H9 (cell line): ENCODE data around the gene RBP7. TPM values are rescaled to one million over a fixed set of nuclear protein-coding genes. Genes with fewer than 3 reads are reported as not detected.

Experiments used
- DNase-seq: peaks from one replicate; pipeline ENCODE4 v3.0.0-alpha.2; 2017
- H2AFZ ChIP-seq: one replicate; pipeline ENCODE4 v1.6.1; 2013; ENCODE audit warnings: mild to moderate bottlenecking, low read length, control low read depth, moderate library complexity
- H2AK5ac ChIP-seq: 2 replicates; pipeline ENCODE4 v1.6.1; 2013; ENCODE audit warnings: low read length, control low read depth, mixed read lengths; ENCODE audit not compliant: insufficient read length
- H2BK120ac ChIP-seq: one replicate; pipeline ENCODE4 v1.6.1; 2013; ENCODE audit warnings: low read depth, mild to moderate bottlenecking, low read length, control low read depth, inconsistent platforms; ENCODE audit not compliant: poor library complexity, severe bottlenecking
- H2BK12ac ChIP-seq: 2 replicates; pipeline ENCODE4 v1.6.1; 2013; ENCODE audit warnings: low read length, control low read depth, mixed read lengths, low read depth; ENCODE audit not compliant: insufficient read length
- H2BK15ac ChIP-seq: 2 replicates; pipeline ENCODE4 v1.6.1; 2013; ENCODE audit warnings: low read depth, low read length, control low read depth
- H2BK20ac ChIP-seq: one replicate; pipeline ENCODE4 v1.6.1; 2013; ENCODE audit warnings: low read depth, mild to moderate bottlenecking, low read length, control low read depth, inconsistent platforms; ENCODE audit not compliant: poor library complexity, severe bottlenecking
- H2BK5ac ChIP-seq: 2 replicates; pipeline ENCODE4 v1.6.1; 2013; ENCODE audit warnings: low read length, control low read depth, mixed read lengths; ENCODE audit not compliant: insufficient read length
- H3K14ac ChIP-seq: 2 replicates; pipeline ENCODE4 v1.6.1; 2013; ENCODE audit warnings: low read length, control low read depth; ENCODE audit not compliant: insufficient read depth
- H3K18ac ChIP-seq: 2 replicates; pipeline ENCODE4 v1.6.1; 2013; ENCODE audit warnings: low read depth, mild to moderate bottlenecking, mixed read lengths, low read length, control low read depth; ENCODE audit not compliant: insufficient read length
- H3K23ac ChIP-seq: 2 replicates; pipeline ENCODE4 v1.6.1; 2013; ENCODE audit warnings: low read length, control low read depth, mixed read lengths, low read depth; ENCODE audit not compliant: insufficient read length
- H3K23me2 ChIP-seq: 2 replicates; pipeline ENCODE4 v1.6.1; 2013; ENCODE audit warnings: low read depth, mild to moderate bottlenecking, mixed read lengths, low read length, control low read depth; ENCODE audit not compliant: insufficient read length, poor library complexity, severe bottlenecking
- H3K27ac ChIP-seq: 2 replicates; pipeline ENCODE4 v1.5.1; 2013; ENCODE audit warnings: low read length, control low read depth, mixed read lengths, low read depth; ENCODE audit not compliant: insufficient read length
- H3K27me3 ChIP-seq: 2 replicates; pipeline ENCODE4 v1.6.1; 2013; ENCODE audit warnings: low read length, control low read depth, inconsistent platforms; ENCODE audit not compliant: insufficient read depth
- H3K4ac ChIP-seq: 2 replicates; pipeline ENCODE4 v1.6.1; 2013; ENCODE audit warnings: low read depth, mild to moderate bottlenecking, control low read depth, inconsistent platforms, low read length, moderate library complexity
- H3K4me1 ChIP-seq: 2 replicates; pipeline ENCODE4 v1.6.1; 2013; ENCODE audit warnings: low read length, control low read depth, inconsistent platforms; ENCODE audit not compliant: insufficient read depth
- H3K4me2 ChIP-seq: 2 replicates; pipeline ENCODE4 v1.6.1; 2013; ENCODE audit warnings: low read length, control low read depth, mixed read lengths; ENCODE audit not compliant: insufficient read length, insufficient read depth
- H3K56ac ChIP-seq: 2 replicates; pipeline ENCODE4 v1.6.1; 2013; ENCODE audit warnings: low read depth, mild to moderate bottlenecking, mixed read lengths, low read length, control low read depth; ENCODE audit not compliant: insufficient read length
- H3K79me1 ChIP-seq: 2 replicates; pipeline ENCODE4 v1.6.1; 2013; ENCODE audit warnings: low read depth, mild to moderate bottlenecking, moderate library complexity, low read length, control low read depth, inconsistent platforms; ENCODE audit not compliant: insufficient read depth, poor library complexity, severe bottlenecking
- H3K79me2 ChIP-seq: 2 replicates; pipeline ENCODE4 v1.6.1; 2013; ENCODE audit warnings: low read length, control low read depth, inconsistent platforms; ENCODE audit not compliant: insufficient read depth
- H3K9ac ChIP-seq: 2 replicates; pipeline ENCODE4 v1.6.1; 2013; ENCODE audit warnings: low read length, control low read depth, mixed read lengths; ENCODE audit not compliant: insufficient read length; ENCODE audit errors: extremely low read depth
- H3K9me3 ChIP-seq: one replicate; pipeline ENCODE4 v1.6.1; 2013; ENCODE audit warnings: low read depth, low read length, inconsistent platforms; ENCODE audit not compliant: control insufficient read depth
- H3T11ph ChIP-seq: one replicate; pipeline ENCODE4 v1.6.1; 2013; ENCODE audit warnings: mild to moderate bottlenecking, low read length, control low read depth, inconsistent platforms
- H4K20me1 ChIP-seq: one replicate; pipeline ENCODE4 v1.6.1; 2013; ENCODE audit not compliant: control insufficient read depth, insufficient read length, insufficient read depth
- H4K5ac ChIP-seq: 2 replicates; pipeline ENCODE4 v1.6.1; 2013; ENCODE audit warnings: low read depth, mild to moderate bottlenecking, mixed read lengths, low read length, control low read depth; ENCODE audit not compliant: insufficient read length
- H4K8ac ChIP-seq: replicated peaks from 2 replicates; pipeline ENCODE4 v1.6.1; 2013; ENCODE audit warnings: low read length, control low read depth, mixed read lengths, low read depth; ENCODE audit not compliant: insufficient read length
- H4K91ac ChIP-seq: 2 replicates; pipeline ENCODE4 v1.6.1; 2013; ENCODE audit warnings: low read depth, mild to moderate bottlenecking, moderate library complexity, mixed read lengths, low read length, control low read depth; ENCODE audit not compliant: insufficient read length
- H3K27ac Mint-ChIP-seq, 3 experiments: 2 replicates in 2 of 3; 3 replicates in 1 of 3; pipeline ENCODE4 v1.8.0; 2020 to 2021; ENCODE audit warnings: mixed read lengths in 3 of 3, mild to moderate bottlenecking in 1 of 3, moderate library complexity in 1 of 3
- H3K27me3 Mint-ChIP-seq: 2 replicates; pipeline ENCODE4 v1.8.0; 2021; ENCODE audit warnings: low read depth, mild to moderate bottlenecking, moderate library complexity, mixed read lengths
- H3K36me3 Mint-ChIP-seq, 3 experiments: 2 replicates in 2 of 3; 3 replicates in 1 of 3; pipeline ENCODE4 v1.8.0; 2020 to 2021; ENCODE audit warnings: low read depth in 3 of 3, mixed read lengths in 3 of 3; ENCODE audit not compliant: insufficient read depth in 1 of 3
- H3K4me1 Mint-ChIP-seq, 2 experiments: 2 replicates each; pipeline ENCODE4 v1.8.0; 2020; ENCODE audit warnings: mixed read lengths in 2 of 2
- H3K4me3 Mint-ChIP-seq, 2 experiments: 2 replicates in 1 of 2; 3 replicates in 1 of 2; pipeline ENCODE4 v1.8.0; 2020 to 2021; ENCODE audit warnings: mild to moderate bottlenecking in 2 of 2, mixed read lengths in 2 of 2, moderate library complexity in 1 of 2
- H3K9me3 Mint-ChIP-seq, 2 experiments: 2 replicates in 1 of 2; 3 replicates in 1 of 2; pipeline ENCODE4 v1.8.0; 2020; ENCODE audit warnings: mild to moderate bottlenecking in 2 of 2, mixed read lengths in 2 of 2, moderate library complexity in 1 of 2
- CTCF ChIP-seq: fragments of 200-600 bp; sonication (generic); conservative IDR thresholded peaks from 3 replicates; pipeline ENCODE4 v1.8.0; 2021; ENCODE audit warnings: antibody characterized with exemption, mild to moderate bottlenecking
- WGBS: extraction: QIAGEN DNeasy Blood & Tissue Kit; methylation state at CpG from one replicate; pipeline ENCODE4 v1.1.7; 2013; ENCODE audit warnings: missing lambda C conversion rate, low lambda C conversion rate, mixed read lengths; ENCODE audit not compliant: insufficient read length; ENCODE audit errors: extremely low coverage; 5-methylcytosine and 5-hydroxymethylcytosine counted together
- total RNA-seq: library from RNA; stranded (reverse); gene quantifications from 2 replicates; pipeline ENCODE4 v1.2.1, GENCODE V29; 2021

The RBP7 gene
- total RNA-seq, 1 experiment from 2014 or later = 4.5 TPM

GRCh38 chr1:9957726-9958125 lies 39.3 kb upstream of the RBP7 start:
- Histone ChIP-seq H2BK120ac (no peak overlapping the region), H4K8ac (no peak overlapping the region), H3T11ph (no peak overlapping the region), H4K91ac (no peak overlapping the region), H3K79me2 (no peaks in the 10 kb centered on the region), H3K4me2 (no peak overlapping the region), H3K23ac (no peak overlapping the region), H3K23me2 (no peaks in the 10 kb centered on the region), H3K4me1 (peaks cover 6% of the 10 kb centered on the region), H2BK12ac (no peak overlapping the region), H4K5ac (no peak overlapping the region), H2AFZ (no peak overlapping the region), H2BK5ac (no peak overlapping the region), H2AK5ac (no peak overlapping the region), H3K27me3 (no peaks in the 10 kb centered on the region), H3K27ac (no peak overlapping the region), H3K56ac (no peak overlapping the region), H3K9me3 (no peaks in the 10 kb centered on the region), H3K9ac (no peak overlapping the region), H3K14ac (no peak overlapping the region), H2BK15ac (no peak overlapping the region), H3K79me1 (no peaks in the 10 kb centered on the region), H3K18ac (no peak overlapping the region), H4K20me1 (no peaks in the 10 kb centered on the region), H3K4ac (no peak overlapping the region), H2BK20ac (no peak overlapping the region)
- Mint-ChIP-seq H3K4me3 (no peak overlapping the region), H3K9me3 (no peaks in the 10 kb centered on the region), H3K27ac (no peak overlapping the region), H3K27me3 (no peaks in the 10 kb centered on the region), H3K4me1 (peaks cover 9 to 10% of the 10 kb centered on the region in 2 experiments), H3K36me3 (0 out of 7 replicates have a peak, but pooled peaks cover 0 to 2% (median 0%) of the 10 kb centered on the region in 3 experiments)
- WGBS = no CpG with 5 or more reads among the region's 8 CpGs
- DNase-seq = no peak
- TF ChIP-seq CTCF = no peak
